Measurements from ENCODE around the gene CDH19. TPM values are rescaled to one million over a fixed set of nuclear protein-coding genes. Genes with fewer than 3 reads are reported as not detected.

CDH19 gene
- total RNA-seq, 1 experiment from 2014 or later: not detected

GRCh38 chr18:66571845-66572244, 32.0 kb downstream of the CDH19 start:
- no peak for DNase-seq (ENCODE audit: low read depth, low spot score)
- Histone ChIP-seq H4K20me1 (ENCODE audit: insufficient read depth) (no peaks in the 10 kb centered on the region), H3K36me3 (ENCODE audit: control insufficient read depth in 1 of 2, insufficient read depth in 2 of 2, low read length in 2 of 2) (no peaks in the 10 kb centered on the region), H3K4me3 (replicated peaks in 1 of 2; ENCODE audit: low read depth in 1 of 2, low read length in 2 of 2) (no peak overlapping the region), H3K9me2 (ENCODE audit: insufficient read depth) (no peaks in the 10 kb centered on the region), H2AFZ (ENCODE audit: low read depth, low read length, poor library complexity, severe bottlenecking) (no peak overlapping the region), H3K27me3 (ENCODE audit: insufficient read depth, low read length) (no peaks in the 10 kb centered on the region), H3K9me3 (ENCODE audit: control insufficient read depth in 1 of 2, insufficient read depth in 1 of 2, low read depth in 1 of 2, low read length in 2 of 2) (peaks cover 6 to 12% of the 10 kb centered on the region in 2 experiments; a peak in 2 of 4 replicates), H3K4me1 (ENCODE audit: control insufficient read depth in 1 of 2, insufficient read depth in 2 of 2, low read length in 2 of 2) (no peaks in the 10 kb centered on the region), H3K27ac (ENCODE audit: low read depth, low read length) (no peak overlapping the region), H3K4me2 (ENCODE audit: low read length) (no peak overlapping the region), H3K79me2 (ENCODE audit: insufficient read depth, low read length) (no peaks in the 10 kb centered on the region), H3K9ac (ENCODE audit: low read length) (no peak overlapping the region)
- RAD21 ChIA-PET (ENCODE audit: low non-redundant PET in 1 of 2, low total read pairs in 2 of 2, uncharacterized antibody in 2 of 2, unreplicated experiment in 2 of 2): no interaction called here
- intact Hi-C loops (cut with micrococcal nuclease): no loop called here
- ATAC-seq: no peak
- TF ChIP-seq RAD21 (IDR thresholded peaks at IDR 0.05; ENCODE audit: low read depth): no peak
- TF ChIP-seq MAX (IDR thresholded peaks at IDR 0.05): no peak
- TF ChIP-seq SP1 (IDR thresholded peaks at IDR 0.05; ENCODE audit: low read depth): no peak
- no peak for TF ChIP-seq JUND (IDR thresholded peaks at IDR 0.05)
- no peak for TF ChIP-seq FOSL1 (IDR thresholded peaks at IDR 0.05; ENCODE audit: low read depth)
- TF ChIP-seq ZFX (IDR thresholded peaks at IDR 0.05): no peak
- no peak for TF ChIP-seq TCF7L2 (IDR thresholded peaks at IDR 0.05; ENCODE audit: borderline replicate concordance, extremely low read depth, insufficient read depth, insufficient read length)
- TF ChIP-seq POLR2AphosphoS5 (IDR thresholded peaks at IDR 0.05; ENCODE audit: low read depth, low read length): no peak
- TF ChIP-seq ZBTB33 (IDR thresholded peaks at IDR 0.05; ENCODE audit: extremely low read depth, insufficient replicate concordance, low read length): no peak
- TF ChIP-seq, protein P1, sequence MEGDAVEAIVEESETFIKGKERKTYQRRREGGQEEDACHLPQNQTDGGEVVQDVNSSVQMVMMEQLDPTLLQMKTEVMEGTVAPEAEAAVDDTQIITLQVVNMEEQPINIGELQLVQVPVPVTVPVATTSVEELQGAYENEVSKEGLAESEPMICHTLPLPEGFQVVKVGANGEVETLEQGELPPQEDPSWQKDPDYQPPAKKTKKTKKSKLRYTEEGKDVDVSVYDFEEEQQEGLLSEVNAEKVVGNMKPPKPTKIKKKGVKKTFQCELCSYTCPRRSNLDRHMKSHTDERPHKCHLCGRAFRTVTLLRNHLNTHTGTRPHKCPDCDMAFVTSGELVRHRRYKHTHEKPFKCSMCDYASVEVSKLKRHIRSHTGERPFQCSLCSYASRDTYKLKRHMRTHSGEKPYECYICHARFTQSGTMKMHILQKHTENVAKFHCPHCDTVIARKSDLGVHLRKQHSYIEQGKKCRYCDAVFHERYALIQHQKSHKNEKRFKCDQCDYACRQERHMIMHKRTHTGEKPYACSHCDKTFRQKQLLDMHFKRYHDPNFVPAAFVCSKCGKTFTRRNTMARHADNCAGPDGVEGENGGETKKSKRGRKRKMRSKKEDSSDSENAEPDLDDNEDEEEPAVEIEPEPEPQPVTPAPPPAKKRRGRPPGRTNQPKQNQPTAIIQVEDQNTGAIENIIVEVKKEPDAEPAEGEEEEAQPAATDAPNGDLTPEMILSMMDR (IDR thresholded peaks at IDR 0.05 in 2 of 3, conservative IDR thresholded peaks at IDR 0.05 in 1 of 3; ENCODE audit: borderline replicate concordance in 1 of 3, insufficient read depth in 1 of 3, low read depth in 2 of 3, low read length in 2 of 3): no peak
- no peak for TF ChIP-seq CBX3 (IDR thresholded peaks at IDR 0.05; ENCODE audit: low read depth)
- CTCF ChIA-PET: no interaction called here
- no TSS peak for BruUV-seq (replicated peaks)
- POLR2A ChIA-PET: no interaction called here

Measured in HCT116 (cell line).